ENCODE results near the gene NDUFAF5.

Gene NDUFAF5

DNA sequence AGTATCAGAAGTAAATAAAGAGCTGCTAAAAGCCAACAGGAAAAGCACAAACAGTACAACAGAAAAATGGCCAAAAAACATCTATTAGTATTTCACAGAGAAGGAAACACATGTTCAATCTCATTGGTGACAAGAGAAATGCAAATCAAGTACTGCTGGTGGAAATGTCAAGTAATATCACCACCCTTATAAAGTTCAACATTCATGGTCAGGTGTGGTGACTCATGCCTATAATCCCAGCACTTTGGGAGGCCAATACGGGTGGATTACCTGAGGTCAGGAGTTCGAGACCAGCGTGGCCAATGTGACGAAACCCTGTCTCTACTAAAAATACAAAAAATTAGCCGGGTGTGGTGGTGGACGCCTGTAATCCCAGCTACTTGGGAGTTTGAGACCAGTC is 42.9 kb upstream of the NDUFAF5 start:
- DNase-seq = no peak
- no peaks in the 10 kb centered on the region for H3K27me3 ChIP-seq
- TF ChIP-seq, protein P1, sequence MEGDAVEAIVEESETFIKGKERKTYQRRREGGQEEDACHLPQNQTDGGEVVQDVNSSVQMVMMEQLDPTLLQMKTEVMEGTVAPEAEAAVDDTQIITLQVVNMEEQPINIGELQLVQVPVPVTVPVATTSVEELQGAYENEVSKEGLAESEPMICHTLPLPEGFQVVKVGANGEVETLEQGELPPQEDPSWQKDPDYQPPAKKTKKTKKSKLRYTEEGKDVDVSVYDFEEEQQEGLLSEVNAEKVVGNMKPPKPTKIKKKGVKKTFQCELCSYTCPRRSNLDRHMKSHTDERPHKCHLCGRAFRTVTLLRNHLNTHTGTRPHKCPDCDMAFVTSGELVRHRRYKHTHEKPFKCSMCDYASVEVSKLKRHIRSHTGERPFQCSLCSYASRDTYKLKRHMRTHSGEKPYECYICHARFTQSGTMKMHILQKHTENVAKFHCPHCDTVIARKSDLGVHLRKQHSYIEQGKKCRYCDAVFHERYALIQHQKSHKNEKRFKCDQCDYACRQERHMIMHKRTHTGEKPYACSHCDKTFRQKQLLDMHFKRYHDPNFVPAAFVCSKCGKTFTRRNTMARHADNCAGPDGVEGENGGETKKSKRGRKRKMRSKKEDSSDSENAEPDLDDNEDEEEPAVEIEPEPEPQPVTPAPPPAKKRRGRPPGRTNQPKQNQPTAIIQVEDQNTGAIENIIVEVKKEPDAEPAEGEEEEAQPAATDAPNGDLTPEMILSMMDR (IDR thresholded peaks at IDR 0.05) = no peak
- H3K4me3 ChIP-seq = no peak overlapping the region
- no peaks in the 10 kb centered on the region for H3K9me3 ChIP-seq
- H3K4me1 ChIP-seq = peaks cover 0 to 48% (median 10%) of the 10 kb centered on the region in 4 donors
- H3K36me3 ChIP-seq = peaks cover 7 to 15% (median 15%) of the 10 kb centered on the region in 3 donors
- intact Hi-C loops (cut with DNase I; ENCODE audit: low total_unique reads) = no loop called here
- H3K27ac ChIP-seq = peak overlapping the region in 1 of 2 donors; percentile 77

DNA sequence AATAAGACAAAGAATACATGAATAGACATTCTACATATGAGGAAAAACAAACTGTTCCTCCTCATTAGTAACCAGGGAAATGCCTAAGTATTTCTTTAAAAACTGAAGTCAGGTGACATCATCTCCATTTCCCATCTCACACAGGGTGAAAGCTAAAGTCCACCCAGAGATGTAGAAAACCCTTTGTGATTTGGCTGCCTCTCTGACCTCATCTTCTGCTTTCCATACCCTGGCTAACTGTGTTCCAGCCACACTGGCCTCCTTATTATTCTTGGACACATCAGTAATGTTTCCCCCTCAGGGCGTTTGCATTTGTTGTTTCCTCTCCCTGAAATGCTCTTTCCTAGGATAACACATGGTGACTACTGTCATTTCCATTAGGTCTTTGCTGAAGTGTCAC is 40.5 kb upstream of the NDUFAF5 start:
- TF ChIP-seq, protein P1 (IDR thresholded peaks at IDR 0.05) = no peak
- peaks cover 7 to 15% (median 15%) of the 10 kb centered on the region in 3 donors for H3K36me3 ChIP-seq
- no peaks in the 10 kb centered on the region for H3K27me3 ChIP-seq
- H3K9me3 ChIP-seq = no peaks in the 10 kb centered on the region
- intact Hi-C loops (cut with DNase I; ENCODE audit: low total_unique reads) = no loop called here
- no peak overlapping the region for H3K4me3 ChIP-seq
- peak overlapping the region in 1 of 2 donors; percentile 32 for H3K27ac ChIP-seq
- DNase-seq = no peak
- H3K4me1 ChIP-seq = peaks cover 0 to 29% (median 5%) of the 10 kb centered on the region in 4 donors

DNA sequence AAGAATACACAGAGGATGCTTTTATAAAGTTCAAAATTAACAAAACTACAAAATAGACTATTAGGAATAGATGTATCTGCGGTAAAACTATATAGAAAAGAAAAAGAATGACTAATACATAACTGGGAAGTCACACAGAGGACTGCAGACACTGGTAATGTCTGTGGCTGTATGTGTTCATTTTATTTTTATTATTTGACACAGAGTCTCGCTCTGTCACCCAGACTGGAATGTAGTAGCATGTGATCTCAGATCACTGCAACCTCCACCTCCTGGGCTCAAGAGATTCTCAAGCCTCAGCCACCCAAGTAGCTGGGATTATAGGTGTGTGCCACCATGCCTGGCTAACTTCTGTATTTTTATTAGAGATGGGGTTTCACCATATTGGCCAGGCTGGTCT is 39.0 kb upstream of the NDUFAF5 start:
- TF ChIP-seq, protein P1 (IDR thresholded peaks at IDR 0.05) = no peak

DNA sequence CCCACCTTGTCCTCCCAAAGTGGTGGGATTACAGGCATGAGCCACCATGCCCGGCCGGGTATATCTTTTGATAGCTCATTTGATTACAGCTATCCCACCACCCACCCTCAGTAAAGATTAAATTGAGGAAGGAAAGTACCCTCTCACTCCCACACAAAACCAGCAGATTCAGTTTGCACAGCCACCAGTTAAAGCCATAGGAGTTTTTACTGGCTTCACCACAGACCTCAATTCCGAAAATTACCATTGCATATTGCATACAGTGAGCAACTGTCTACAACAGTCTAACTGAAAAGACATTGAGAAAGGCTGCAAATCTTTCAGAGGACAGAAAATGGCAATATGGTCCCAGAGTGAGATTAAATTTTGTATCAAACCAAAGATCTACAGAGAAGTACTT is 35.0 kb upstream of the NDUFAF5 start:
- TF ChIP-seq, protein P1 (IDR thresholded peaks at IDR 0.05) = no peak

More for the DNA sequence above, 39.0 kb upstream of the NDUFAF5 start:
- Histone ChIP-seq H3K36me3 (peaks cover 6 to 18% (median 10%) of the 10 kb centered on the region in 3 donors), H3K9me3 (no peaks in the 10 kb centered on the region), H3K27ac (peak overlapping the region; percentile 42 to 50), H3K4me1 (peaks cover 0 to 15% (median 3%) of the 10 kb centered on the region in 4 donors), H3K27me3 (no peaks in the 10 kb centered on the region), H3K4me3 (no peak overlapping the region)
- DNase-seq = no peak
- intact Hi-C loops (cut with DNase I; ENCODE audit: low total_unique reads) = no loop called here

DNA sequence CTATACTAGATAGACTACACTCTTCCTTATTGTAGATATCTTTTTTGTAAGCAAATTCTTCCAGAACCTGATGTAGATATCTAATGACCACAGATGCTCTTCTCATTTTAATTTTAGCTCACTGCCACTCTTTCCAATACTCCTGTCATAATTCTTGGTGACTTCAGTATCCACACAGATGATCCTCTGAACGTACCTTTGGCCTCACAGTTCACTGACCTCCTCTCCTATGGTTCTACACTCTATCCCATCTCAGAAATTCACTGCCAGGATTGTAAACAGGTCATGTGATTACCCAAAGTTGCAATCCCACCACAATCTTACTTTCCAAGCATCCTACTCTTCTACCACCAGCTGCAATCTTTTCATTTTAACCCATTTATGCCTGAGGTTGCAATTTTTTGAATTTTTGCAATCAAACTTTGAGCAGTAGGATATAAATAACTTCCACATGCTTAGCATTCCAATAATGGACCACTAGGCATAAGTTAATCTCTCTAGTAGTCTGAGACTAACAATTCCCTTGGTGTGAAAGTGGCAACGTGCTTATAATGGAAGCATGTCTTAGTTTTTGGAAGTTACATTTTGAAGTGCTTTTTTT is 31.3 kb upstream of the NDUFAF5 start:
- H3K27me3 ChIP-seq = no peaks in the 10 kb centered on the region
- H3K36me3 ChIP-seq = peaks cover 0 to 15% (median 7%) of the 10 kb centered on the region in 3 donors
- no peak for DNase-seq
- H3K4me1 ChIP-seq = peaks cover 0 to 20% (median 4%) of the 10 kb centered on the region in 4 donors
- TF ChIP-seq, protein P1 (IDR thresholded peaks at IDR 0.05) = no peak
- intact Hi-C loops (cut with DNase I; ENCODE audit: low total_unique reads) = loop anchor here (10.0 kb wide), 1 partner anchor 209 kb away; no protein-coding TSS in a partner anchor
- H3K4me3 ChIP-seq = no peak overlapping the region
- no peaks in the 10 kb centered on the region for H3K9me3 ChIP-seq
- H3K27ac ChIP-seq = no peak overlapping the region

More for the DNA sequence above, 35.0 kb upstream of the NDUFAF5 start:
- Histone ChIP-seq H3K27me3 (no peaks in the 10 kb centered on the region), H3K4me3 (no peak overlapping the region), H3K27ac (no peak overlapping the region), H3K36me3 (peaks cover 0 to 7% (median 0%) of the 10 kb centered on the region in 3 donors), H3K9me3 (no peaks in the 10 kb centered on the region), H3K4me1 (peaks cover 0 to 26% (median 4%) of the 10 kb centered on the region in 4 donors)
- DNase-seq = no peak
- intact Hi-C loops (cut with DNase I; ENCODE audit: low total_unique reads) = loop anchor here (10.0 kb wide), 1 partner anchor 205 kb away; no protein-coding TSS in a partner anchor
